ENCODE measurements around the gene C4BPB. TPM values are rescaled to one million over a fixed set of nuclear protein-coding genes. Genes with fewer than 3 reads are reported as not detected.

Gene C4BPB
- total and polyA plus RNA-seq, 2 donors (not counting 1 experiment from before 2014, with no cell fraction given), result not detected

DNA sequence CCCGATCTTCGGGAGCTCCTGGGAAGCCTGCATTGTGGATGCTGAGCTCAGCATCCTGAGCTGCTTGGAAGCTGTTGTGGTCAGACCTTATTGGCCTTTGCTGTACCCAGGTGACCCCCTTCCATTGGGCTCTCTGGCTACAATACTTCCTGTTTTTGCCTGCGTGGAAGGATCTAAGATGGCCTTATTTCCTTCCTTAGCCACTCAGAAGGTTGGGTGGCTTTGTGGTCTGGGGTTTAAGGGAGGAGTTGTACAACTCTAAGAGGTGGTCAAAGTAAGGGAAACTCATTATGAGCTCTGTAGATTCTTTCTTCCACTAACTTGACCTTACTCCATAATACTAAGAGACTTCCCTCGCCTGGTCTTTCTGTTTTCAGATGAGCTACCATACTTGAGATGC, 17.8 kb upstream of the C4BPB start:
- TF ChIP-seq, protein P1, sequence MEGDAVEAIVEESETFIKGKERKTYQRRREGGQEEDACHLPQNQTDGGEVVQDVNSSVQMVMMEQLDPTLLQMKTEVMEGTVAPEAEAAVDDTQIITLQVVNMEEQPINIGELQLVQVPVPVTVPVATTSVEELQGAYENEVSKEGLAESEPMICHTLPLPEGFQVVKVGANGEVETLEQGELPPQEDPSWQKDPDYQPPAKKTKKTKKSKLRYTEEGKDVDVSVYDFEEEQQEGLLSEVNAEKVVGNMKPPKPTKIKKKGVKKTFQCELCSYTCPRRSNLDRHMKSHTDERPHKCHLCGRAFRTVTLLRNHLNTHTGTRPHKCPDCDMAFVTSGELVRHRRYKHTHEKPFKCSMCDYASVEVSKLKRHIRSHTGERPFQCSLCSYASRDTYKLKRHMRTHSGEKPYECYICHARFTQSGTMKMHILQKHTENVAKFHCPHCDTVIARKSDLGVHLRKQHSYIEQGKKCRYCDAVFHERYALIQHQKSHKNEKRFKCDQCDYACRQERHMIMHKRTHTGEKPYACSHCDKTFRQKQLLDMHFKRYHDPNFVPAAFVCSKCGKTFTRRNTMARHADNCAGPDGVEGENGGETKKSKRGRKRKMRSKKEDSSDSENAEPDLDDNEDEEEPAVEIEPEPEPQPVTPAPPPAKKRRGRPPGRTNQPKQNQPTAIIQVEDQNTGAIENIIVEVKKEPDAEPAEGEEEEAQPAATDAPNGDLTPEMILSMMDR (conservative IDR thresholded peaks at IDR 0.05 in 1 of 2, IDR thresholded peaks at IDR 0.05 in 1 of 2; ENCODE audit: low read depth in 1 of 2, low read length in 2 of 2), result no peak
- TF ChIP-seq EZH2 (IDR thresholded peaks at IDR 0.05; ENCODE audit: low read length, missing control alignments), result no peak

DNA sequence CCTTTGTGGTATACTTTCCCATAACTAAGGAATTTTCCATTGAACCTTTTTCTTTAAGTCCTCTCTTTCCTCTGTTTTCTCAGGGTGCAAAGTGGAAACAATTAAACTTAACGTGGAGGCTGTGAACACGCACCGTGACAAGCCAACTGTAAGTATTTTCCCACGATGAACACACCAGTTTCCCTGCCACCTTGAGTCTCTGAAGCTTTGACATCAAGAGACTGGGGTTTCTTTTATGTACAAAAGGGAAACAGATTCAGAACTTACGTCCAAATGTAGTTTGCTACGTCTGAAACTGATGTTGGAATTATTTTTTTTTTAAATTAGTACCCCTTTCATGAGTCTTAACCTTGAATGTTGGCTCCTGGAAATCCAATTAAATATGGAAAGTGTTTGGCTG, 17.2 kb upstream of the C4BPB start:
- DNase-seq (ENCODE audit: low read depth in 2 of 2), result no peak
- Histone ChIP-seq H3K9ac (ENCODE audit: insufficient read depth, low read length) (no peak overlapping the region), H2AFZ (ENCODE audit: low read length) (no peak overlapping the region), H3K36me3 (ENCODE audit: control insufficient read depth, insufficient read depth, low read length) (no peaks in the 10 kb centered on the region), H3K27me3 (ENCODE audit: control insufficient read depth, insufficient read depth, low read length) (no peaks in the 10 kb centered on the region), H3K79me2 (ENCODE audit: control insufficient read depth, insufficient read depth, low read length) (no peaks in the 10 kb centered on the region), H4K20me1 (ENCODE audit: control insufficient read depth, extremely low read depth, insufficient read depth, low read length) (no peaks in the 10 kb centered on the region), H3K9me3 (ENCODE audit: control insufficient read depth, insufficient read depth, low read depth, low read length) (no peaks in the 10 kb centered on the region), H3K27ac (ENCODE audit: insufficient read depth, low read length) (no peak overlapping the region), H3K4me3 (replicated peaks in 1 of 4; ENCODE audit: control extremely low read depth in 1 of 4, insufficient read depth in 1 of 4, low read depth in 3 of 4, low read length in 4 of 4) (no peak overlapping the region), H3K4me1 (ENCODE audit: control insufficient read depth, extremely low read depth, insufficient read depth, low read length) (no peaks in the 10 kb centered on the region), H3K4me2 (ENCODE audit: extremely low read depth, insufficient read depth, low read length) (no peak overlapping the region)
- TF ChIP-seq EZH2 (IDR thresholded peaks at IDR 0.05; ENCODE audit: low read length, missing control alignments), result no peak
- TF ChIP-seq, protein P1 (conservative IDR thresholded peaks at IDR 0.05 in 1 of 2, IDR thresholded peaks at IDR 0.05 in 1 of 2; ENCODE audit: low read depth in 1 of 2, low read length in 2 of 2), result no peak

More for the DNA sequence above, 17.8 kb upstream of the C4BPB start:
- Histone ChIP-seq H3K27ac (ENCODE audit: insufficient read depth, low read length) (no peak overlapping the region), H3K9me3 (ENCODE audit: control insufficient read depth, insufficient read depth, low read depth, low read length) (no peaks in the 10 kb centered on the region), H3K4me2 (ENCODE audit: extremely low read depth, insufficient read depth, low read length) (no peak overlapping the region), H2AFZ (ENCODE audit: low read length) (no peak overlapping the region), H3K79me2 (ENCODE audit: control insufficient read depth, insufficient read depth, low read length) (no peaks in the 10 kb centered on the region), H3K9ac (ENCODE audit: insufficient read depth, low read length) (no peak overlapping the region), H3K36me3 (ENCODE audit: control insufficient read depth, insufficient read depth, low read length) (no peaks in the 10 kb centered on the region), H3K4me1 (ENCODE audit: control insufficient read depth, extremely low read depth, insufficient read depth, low read length) (no peaks in the 10 kb centered on the region), H4K20me1 (ENCODE audit: control insufficient read depth, extremely low read depth, insufficient read depth, low read length) (no peaks in the 10 kb centered on the region), H3K4me3 (replicated peaks in 1 of 4; ENCODE audit: control extremely low read depth in 1 of 4, insufficient read depth in 1 of 4, low read depth in 3 of 4, low read length in 4 of 4) (no peak overlapping the region), H3K27me3 (ENCODE audit: control insufficient read depth, insufficient read depth, low read length) (no peaks in the 10 kb centered on the region)
- DNase-seq (ENCODE audit: low read depth in 2 of 2), result no peak

- Histone ChIP-seq H2AFZ (ENCODE audit: low read length) (no peak overlapping the region), H3K36me3 (ENCODE audit: control insufficient read depth, insufficient read depth, low read length) (no peaks in the 10 kb centered on the region), H3K27ac (ENCODE audit: insufficient read depth, low read length) (no peak overlapping the region), H3K4me3 (replicated peaks in 1 of 4; ENCODE audit: control extremely low read depth in 1 of 4, insufficient read depth in 1 of 4, low read depth in 3 of 4, low read length in 4 of 4) (no peak overlapping the region), H3K79me2 (ENCODE audit: control insufficient read depth, insufficient read depth, low read length) (no peaks in the 10 kb centered on the region), H4K20me1 (ENCODE audit: control insufficient read depth, extremely low read depth, insufficient read depth, low read length) (no peaks in the 10 kb centered on the region), H3K9me3 (ENCODE audit: control insufficient read depth, insufficient read depth, low read depth, low read length) (no peaks in the 10 kb centered on the region), H3K4me2 (ENCODE audit: extremely low read depth, insufficient read depth, low read length) (no peak overlapping the region), H3K4me1 (ENCODE audit: control insufficient read depth, extremely low read depth, insufficient read depth, low read length) (no peaks in the 10 kb centered on the region), H3K27me3 (ENCODE audit: control insufficient read depth, insufficient read depth, low read length) (no peaks in the 10 kb centered on the region), H3K9ac (ENCODE audit: insufficient read depth, low read length) (no peak overlapping the region)
- no peak for DNase-seq (ENCODE audit: low read depth in 2 of 2)
- TF ChIP-seq, protein P1 (conservative IDR thresholded peaks at IDR 0.05 in 1 of 2, IDR thresholded peaks at IDR 0.05 in 1 of 2; ENCODE audit: low read depth in 1 of 2, low read length in 2 of 2), result no peak
- TF ChIP-seq EZH2 (IDR thresholded peaks at IDR 0.05; ENCODE audit: low read length, missing control alignments), result no peak
These were observed 16.4 kb upstream of the C4BPB start for GRCh38 chr1:207072233-207072632.
